Measurements from ENCODE around the gene SUMO3. TPM values are rescaled to one million over a fixed set of nuclear protein-coding genes. Genes with fewer than 3 reads are reported as not detected.

The SUMO3 gene
- total and polyA plus RNA-seq, 10 of the 15 experiments (the other 5 are each of a cell fraction or from before 2014, with no cell fraction given), result 14.3 to 164 (median 89.9) TPM

DNA sequence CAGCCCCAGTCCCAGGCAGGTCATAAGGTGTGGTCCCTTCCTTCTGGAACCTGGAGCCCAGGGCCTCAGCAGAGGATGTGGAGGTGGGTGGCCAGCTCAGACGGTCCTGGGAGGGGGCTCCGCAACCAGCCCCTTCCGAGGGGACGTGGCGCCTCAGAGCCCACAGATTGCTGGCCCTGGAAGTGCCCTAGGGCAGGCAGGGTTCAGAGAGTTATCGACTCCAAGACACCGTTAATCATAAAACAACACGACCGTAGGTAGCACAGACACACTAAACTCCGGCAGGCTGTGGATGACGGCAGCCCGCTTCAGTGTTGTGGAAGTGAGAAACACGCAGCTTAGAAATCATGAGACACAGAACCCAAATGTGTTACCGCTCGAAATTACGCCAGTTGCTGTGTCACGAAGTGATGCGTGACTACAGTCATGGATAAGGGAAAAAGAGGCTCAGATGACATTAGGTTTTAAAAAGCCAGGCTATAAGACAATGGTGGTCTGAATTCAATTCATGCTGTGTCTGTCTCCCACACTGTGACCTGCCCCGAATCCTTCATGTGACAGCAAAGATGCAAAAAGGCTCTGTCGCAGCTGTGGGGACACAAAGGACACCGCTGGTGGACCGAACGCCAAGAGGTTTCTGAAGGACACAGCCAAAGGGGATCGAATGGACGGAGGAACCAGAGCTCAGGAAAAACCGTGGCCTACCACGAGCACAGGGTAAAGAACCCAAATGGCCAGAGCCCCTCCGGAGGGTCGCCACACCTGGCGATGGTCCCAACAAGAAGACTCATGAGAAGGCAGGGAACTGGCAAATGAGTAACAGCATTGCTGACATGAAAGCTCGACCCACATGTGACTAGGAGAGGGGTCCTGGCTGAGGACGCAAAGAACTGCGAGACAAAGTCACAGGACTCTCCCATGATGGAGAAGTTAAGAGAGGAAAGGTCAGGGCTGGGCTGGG lies 1.7 kb upstream of the SUMO3 start:
- Histone ChIP-seq H3K36me3 (ENCODE audit: control insufficient read depth in 2 of 2, insufficient read depth in 2 of 2, low read length in 1 of 2) (no peaks in the 10 kb centered on the region), H3K27me3 (replicated peaks in 1 of 2; ENCODE audit: control insufficient read depth in 2 of 2, insufficient read depth in 2 of 2, low read length in 1 of 2) (no peaks in the 10 kb centered on the region), H3K4me1 (ENCODE audit: control insufficient read depth, insufficient read depth, low read length) (no peaks in the 10 kb centered on the region), H3K79me2 (ENCODE audit: control insufficient read depth, insufficient read depth, low read length) (peaks cover 26% of the 10 kb centered on the region), H3K9me3 (replicated peaks; ENCODE audit: control insufficient read depth, insufficient read depth, low read length) (peaks cover 3% of the 10 kb centered on the region; the same call in 1 of the 3 replicates), H4K20me1 (ENCODE audit: control insufficient read depth, insufficient read depth) (no peaks in the 10 kb centered on the region), H2AFZ (ENCODE audit: control insufficient read depth, low read depth, low read length) (no peak overlapping the region), H3K27ac (ENCODE audit: control insufficient read depth, insufficient read depth) (no peak overlapping the region), H3K4me2 (ENCODE audit: control insufficient read depth, insufficient read depth) (no peak overlapping the region), H3K9ac (ENCODE audit: control insufficient read depth, insufficient read depth, low read length) (no peak overlapping the region), H3K4me3 (no peak overlapping the region)
- intact Hi-C loops (cut with micrococcal nuclease; ENCODE audit: unreplicated experiment), result loop anchor here (5.0 kb wide), 2 partner anchors 53 to 113 kb away; partner anchors contain the start of gene PTTG1IP
- WGBS (ENCODE audit: insufficient coverage, insufficient replicate concordance, low lambda C conversion rate, missing lambda C conversion rate), result 94% methylated on average over 33 of the region's 33 CpGs
- ChIA-PET CTCF (no interaction called here), SMC1A (ENCODE audit: uncharacterized antibody, unreplicated experiment) (no interaction called here), RAD21 (ENCODE audit: unreplicated experiment) (no interaction called here), POLR2A (no interaction called here)
- BruUV-seq (replicated peaks), result no TSS peak
- TF ChIP-seq JUNB (IDR thresholded peaks at IDR 0.05) (no peak), FOXM1 (IDR thresholded peaks at IDR 0.05; ENCODE audit: low read depth, low read length) (no peak), NKRF (conservative IDR thresholded peaks at IDR 0.05) (no peak), KLF5 (IDR thresholded peaks at IDR 0.05; ENCODE audit: partially characterized antibody) (no peak), STAT3 (IDR thresholded peaks at IDR 0.05; ENCODE audit: low read depth, low read length) (no peak)
- FAIRE-seq (no peak), DNase-seq (ENCODE audit: low read depth, low spot score) (no peak), ATAC-seq (no peak)
- in situ Hi-C loops (cut with MboI), result no loop called here
